Keratinocyte (primary cell): Measurements from ENCODE around the gene ZSWIM6. TPM values are rescaled to one million over a fixed set of nuclear protein-coding genes. Genes with fewer than 3 reads are reported as not detected.

Experiments
- DNase-seq: peaks from one replicate; pipeline ENCODE4 v3.0.0-alpha.2; 2011; ENCODE audit warnings: low read depth, missing footprints, low spot score
- FAIRE-seq: peaks from 2 replicates; lab custom pipeline; 2011; peaks lifted over from hg19 to GRCh38; lab: Jason Lieb, UNC
- H2AFZ ChIP-seq: 2 replicates; pipeline ENCODE4 v1.6.0; 2012; ENCODE audit warnings: low read length, control low read depth, inconsistent platforms; ENCODE audit not compliant: control insufficient read depth
- H3K27ac ChIP-seq: 2 replicates; pipeline ENCODE4 v1.5.1; 2011; ENCODE audit warnings: low read length; ENCODE audit not compliant: control insufficient read depth, insufficient read depth
- H3K27me3 ChIP-seq: 3 replicates; pipeline ENCODE4 v1.6.0; 2011; ENCODE audit warnings: low read length; ENCODE audit not compliant: control insufficient read depth, insufficient read depth; ENCODE audit errors: extremely low read depth
- H3K36me3 ChIP-seq, 2 experiments: 2 replicates in 1 of 2; 3 replicates in 1 of 2; pipeline ENCODE4 v1.5.1; 2011; ENCODE audit warnings: low read length in 2 of 2, mild to moderate bottlenecking in 1 of 2; ENCODE audit not compliant: control insufficient read depth in 2 of 2, insufficient read depth in 2 of 2; ENCODE audit errors: extremely low read depth in 1 of 2
- H3K4me1 ChIP-seq: 3 replicates; pipeline ENCODE4 v1.5.1; 2011; ENCODE audit warnings: low read length; ENCODE audit not compliant: control insufficient read depth, insufficient read depth; ENCODE audit errors: extremely low read depth
- H3K4me2 ChIP-seq: 3 replicates; pipeline ENCODE4 v1.6.0; 2011; ENCODE audit warnings: low read depth, low read length; ENCODE audit not compliant: control insufficient read depth, insufficient read depth; ENCODE audit errors: extremely low read depth
- H3K4me3 ChIP-seq, 3 experiments: fragments of 200-600 bp in 1 of 3; sonication (generic) in 1 of 3; 2 replicates in 2 of 3; 3 replicates in 1 of 3; pipeline ENCODE4 v1.5.1; 2011 to 2016; ENCODE audit warnings: low read length in 3 of 3, mild to moderate bottlenecking in 3 of 3, control low read depth in 2 of 3, inconsistent platforms in 1 of 3, low read depth in 1 of 3, mixed read lengths in 1 of 3, mixed run types in 1 of 3, moderate library complexity in 1 of 3; ENCODE audit not compliant: control insufficient read depth in 2 of 3, insufficient read depth in 2 of 3; ENCODE audit errors: extremely low read depth in 1 of 3
- H3K79me2 ChIP-seq: 2 replicates; pipeline ENCODE4 v1.6.0; 2012; ENCODE audit warnings: low read length; ENCODE audit not compliant: control insufficient read depth, insufficient read depth
- H3K9ac ChIP-seq: 3 replicates; pipeline ENCODE4 v1.6.0; 2011; ENCODE audit warnings: low read length; ENCODE audit not compliant: control insufficient read depth, insufficient read depth; ENCODE audit errors: extremely low read depth
- H3K9me1 ChIP-seq: 3 replicates; pipeline ENCODE4 v1.6.0; 2011; ENCODE audit warnings: low read length; ENCODE audit not compliant: control insufficient read depth, insufficient read depth; ENCODE audit errors: extremely low read depth
- H3K9me3 ChIP-seq: 2 replicates; pipeline ENCODE4 v1.5.1; 2012; ENCODE audit warnings: low read depth, low read length; ENCODE audit not compliant: control insufficient read depth
- H4K20me1 ChIP-seq: 3 replicates; pipeline ENCODE4 v1.6.0; 2011; ENCODE audit warnings: low read length; ENCODE audit not compliant: control insufficient read depth, insufficient read depth; ENCODE audit errors: extremely low read depth
- EZH2 ChIP-seq: IDR thresholded peaks from one replicate; pipeline ENCODE4 v1.6.1; 2012; ENCODE audit warnings: inconsistent platforms, mild to moderate bottlenecking, low read length, moderate library complexity
- dilution Hi-C: fragments of 300-500 bp; cut with MboI; formaldehyde crosslinking; loops from one replicate; pipeline ENCODE4 v1.7.0; 2020; ENCODE audit warnings: low sequenced_read_pairs; ENCODE audit not compliant: extremely low pct_ligation_motif_present
- polyA plus RNA-seq, 5 experiments: library from polyadenylated mRNA; depleted of rRNA in 3 of 5; stranded (reverse) in 3 of 5; stranded (forward) in 1 of 5; unstranded in 1 of 5; fragments of >200 nt; gene quantifications; 1 replicate in 1 of 5; 2 replicates in 3 of 5; 3 replicates in 1 of 5; pipeline versions ENCODE4 v1.2.1 to v1.2.3, GENCODE V29; 2011 to 2012; ENCODE audit warnings: missing spikeins in 2 of 5, low read depth in 1 of 5, low replicate concordance in 1 of 5
- TF ChIP-seq, protein P1 (sequence below), 3 experiments: IDR thresholded peaks in 1 of 3; conservative IDR thresholded peaks in 1 of 3; optimal IDR thresholded peaks in 1 of 3; 2 replicates in 2 of 3; 3 replicates in 1 of 3; pipeline versions ENCODE3 to v1.5.1; 2011; ENCODE audit warnings: low read length in 3 of 3, mild to moderate bottlenecking in 3 of 3, moderate library complexity in 2 of 3, control low read depth in 1 of 3, inconsistent platforms in 1 of 3; ENCODE audit not compliant: insufficient read depth in 2 of 3; ENCODE audit errors: extremely low read depth in 1 of 3

Gene ZSWIM6
- polyA plus RNA-seq, 1 donor (not counting 4 experiments of a cell fraction or from before 2014, with no cell fraction given): 9.9 TPM

DNA sequence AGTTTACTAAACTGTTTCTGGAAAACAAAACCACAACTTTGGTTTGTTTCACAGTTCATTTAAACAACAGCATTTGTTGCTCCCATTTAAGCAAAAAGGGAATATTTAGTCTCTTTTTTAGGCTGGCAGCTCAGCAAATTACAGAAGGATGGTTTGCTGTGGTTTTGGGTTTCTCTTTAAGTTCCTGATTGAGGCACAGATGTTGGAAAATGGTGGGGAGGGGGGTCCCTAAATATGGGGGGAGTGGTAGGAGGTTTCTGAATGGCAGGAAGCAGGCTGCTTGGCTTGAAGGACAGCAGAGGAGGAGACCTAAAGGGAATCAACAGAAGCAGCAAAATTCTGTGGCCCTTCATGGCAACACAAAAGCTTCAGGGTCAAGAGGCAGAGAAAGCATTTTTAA lies 263.4 kb downstream of the ZSWIM6 start:
- H4K20me1 ChIP-seq: no peaks in the 10 kb centered on the region
- peaks cover 6% of the 10 kb centered on the region for H3K27me3 ChIP-seq
- H3K9me3 ChIP-seq: no peaks in the 10 kb centered on the region
- H3K36me3 ChIP-seq: no peaks in the 10 kb centered on the region
- no peak overlapping the region for H3K4me3 ChIP-seq
- no peaks in the 10 kb centered on the region for H3K79me2 ChIP-seq
- no peak overlapping the region for H3K4me2 ChIP-seq
- no peaks in the 10 kb centered on the region for H3K9me1 ChIP-seq
- H3K27ac ChIP-seq: no peak overlapping the region
- FAIRE-seq (no peak), DNase-seq (no peak)
- H3K4me1 ChIP-seq: no peaks in the 10 kb centered on the region
- H3K9ac ChIP-seq: no peak overlapping the region
- dilution Hi-C loops: no loop called here
- TF ChIP-seq EZH2: no peak
- TF ChIP-seq, protein P1, sequence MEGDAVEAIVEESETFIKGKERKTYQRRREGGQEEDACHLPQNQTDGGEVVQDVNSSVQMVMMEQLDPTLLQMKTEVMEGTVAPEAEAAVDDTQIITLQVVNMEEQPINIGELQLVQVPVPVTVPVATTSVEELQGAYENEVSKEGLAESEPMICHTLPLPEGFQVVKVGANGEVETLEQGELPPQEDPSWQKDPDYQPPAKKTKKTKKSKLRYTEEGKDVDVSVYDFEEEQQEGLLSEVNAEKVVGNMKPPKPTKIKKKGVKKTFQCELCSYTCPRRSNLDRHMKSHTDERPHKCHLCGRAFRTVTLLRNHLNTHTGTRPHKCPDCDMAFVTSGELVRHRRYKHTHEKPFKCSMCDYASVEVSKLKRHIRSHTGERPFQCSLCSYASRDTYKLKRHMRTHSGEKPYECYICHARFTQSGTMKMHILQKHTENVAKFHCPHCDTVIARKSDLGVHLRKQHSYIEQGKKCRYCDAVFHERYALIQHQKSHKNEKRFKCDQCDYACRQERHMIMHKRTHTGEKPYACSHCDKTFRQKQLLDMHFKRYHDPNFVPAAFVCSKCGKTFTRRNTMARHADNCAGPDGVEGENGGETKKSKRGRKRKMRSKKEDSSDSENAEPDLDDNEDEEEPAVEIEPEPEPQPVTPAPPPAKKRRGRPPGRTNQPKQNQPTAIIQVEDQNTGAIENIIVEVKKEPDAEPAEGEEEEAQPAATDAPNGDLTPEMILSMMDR (optimal IDR thresholded peaks at IDR 0.05 in 1 of 3, IDR thresholded peaks at IDR 0.05 in 1 of 3, conservative IDR thresholded peaks at IDR 0.05 in 1 of 3; ENCODE audit: extremely low read depth in 1 of 3, insufficient read depth in 2 of 3, low read length in 3 of 3): no peak
- no peak overlapping the region for H2AFZ ChIP-seq

Other genes with a start within 250 kb of the ZSWIM6 start
- 31.0 to 60.1 TPM (median 54.3 TPM) in 3 replicates for gene SMIM15, start 169.8 kb upstream of the ZSWIM6 start, polyA plus RNA-seq